GM15510 (cell line): ENCODE data around the gene ORM2.

Source experiments
- POLR2A ChIP-seq: IDR thresholded peaks from 3 replicates; pipeline ENCODE4 v1.6.1; 2011; ENCODE audit warnings: borderline replicate concordance; ENCODE audit not compliant: insufficient read length; ENCODE audit errors: extremely low read depth

The ORM2 gene

DNA sequence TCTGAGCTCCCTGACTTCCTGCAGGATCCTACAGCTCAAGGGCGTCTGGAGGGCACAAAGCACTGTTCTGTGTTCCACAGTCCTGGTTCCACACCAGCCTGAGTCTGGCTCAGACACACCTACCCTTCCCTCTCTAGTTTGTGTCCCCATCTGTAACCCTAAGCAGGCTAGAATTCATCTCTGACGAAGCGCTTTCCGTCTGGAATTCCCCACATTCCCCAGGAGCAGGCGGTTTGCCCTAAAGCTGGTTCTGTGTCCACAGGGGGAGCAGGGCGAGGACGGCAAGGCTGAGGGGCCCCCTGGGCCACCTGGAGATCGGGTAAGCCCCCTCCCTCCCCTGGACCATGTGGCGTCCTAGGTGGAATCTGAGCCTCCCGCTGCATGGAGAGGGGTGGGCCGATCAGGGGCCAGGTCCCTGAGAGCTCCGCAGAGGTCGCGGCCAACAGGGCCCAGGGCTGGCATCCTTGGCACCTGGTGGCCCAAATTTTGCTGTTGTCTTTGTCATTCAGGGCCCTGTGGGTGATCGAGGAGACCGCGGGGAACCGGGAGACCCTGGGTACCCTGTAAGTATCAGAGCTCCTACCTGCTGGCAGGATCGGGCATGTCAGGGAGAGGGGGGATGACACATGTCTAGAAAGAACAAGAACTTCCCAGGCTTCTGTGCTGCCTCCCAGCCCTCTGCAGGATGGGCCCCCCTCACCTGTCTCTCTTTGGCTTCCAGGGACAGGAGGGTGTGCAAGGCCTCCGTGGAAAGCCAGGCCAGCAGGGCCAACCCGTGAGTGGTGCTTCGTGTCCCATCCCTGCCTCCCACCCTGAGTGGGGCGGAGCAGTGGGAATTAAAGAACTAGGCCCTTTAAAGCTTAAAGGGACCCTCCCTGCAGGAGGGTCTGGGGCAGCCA is 41.2 kb upstream of the ORM2 start:
- TF ChIP-seq POLR2A: no peak

DNA sequence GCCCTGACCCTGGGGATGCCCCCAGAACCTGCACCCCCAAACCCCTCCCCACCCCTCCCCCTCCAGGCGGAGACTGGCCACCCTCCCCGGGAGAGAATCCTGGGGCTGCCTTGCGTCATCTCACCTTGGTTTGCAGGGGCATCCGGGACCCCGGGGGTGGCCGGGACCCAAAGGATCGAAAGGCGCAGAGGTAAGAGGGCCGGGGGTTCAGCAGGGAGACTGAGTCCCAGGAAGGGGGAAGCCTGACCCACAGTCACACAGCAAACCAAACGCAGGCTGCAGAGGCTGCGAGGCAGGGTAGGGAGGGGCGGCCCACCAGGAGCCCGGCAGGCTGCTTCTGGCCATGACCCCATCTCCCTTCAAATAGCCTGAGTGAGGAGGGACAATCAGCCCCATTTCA is 40.6 kb upstream of the ORM2 start:
- TF ChIP-seq POLR2A: no peak

DNA sequence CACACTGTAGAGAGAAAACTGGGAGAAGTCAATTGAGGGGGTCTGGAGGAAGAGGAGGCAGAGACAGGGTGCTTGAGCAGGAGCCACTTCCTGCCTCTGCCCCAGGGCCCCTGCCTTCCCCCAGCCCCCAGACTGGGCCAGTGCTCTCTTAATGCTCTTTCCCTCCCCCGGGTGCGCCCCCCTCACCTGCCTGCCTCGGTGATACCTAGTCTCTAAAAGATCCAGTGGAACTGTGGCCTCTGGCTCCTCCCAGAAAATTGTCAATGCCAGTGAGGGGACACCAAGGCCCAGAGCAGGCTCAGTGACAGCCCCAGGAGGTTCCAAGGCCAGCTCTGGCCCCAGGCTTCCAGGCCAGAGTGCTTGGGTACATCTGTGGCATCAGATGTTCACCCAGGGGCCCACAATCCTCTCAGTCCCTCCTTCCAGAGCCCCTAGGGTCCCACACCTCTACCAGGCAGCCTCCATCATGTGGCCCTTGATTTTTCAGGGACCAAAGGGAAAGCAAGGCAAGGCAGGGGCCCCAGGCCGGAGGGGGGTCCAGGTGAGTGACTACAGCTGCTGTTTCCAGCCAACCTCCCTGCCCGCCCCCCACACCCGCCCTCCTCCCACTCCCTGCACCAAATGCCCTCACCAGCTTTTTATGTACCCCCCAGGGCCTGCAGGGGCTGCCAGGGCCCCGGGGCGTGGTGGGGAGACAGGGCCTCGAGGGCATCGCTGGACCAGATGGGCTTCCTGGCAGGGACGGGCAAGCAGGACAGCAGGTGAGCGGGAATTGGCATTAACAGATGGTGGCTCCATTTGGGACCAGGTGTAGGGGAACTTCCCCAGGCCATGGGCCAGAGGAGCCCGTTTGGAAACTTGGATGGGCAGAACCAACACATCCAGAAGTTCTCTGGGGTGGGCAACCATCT is 39.8 kb upstream of the ORM2 start:
- no peak for TF ChIP-seq POLR2A

DNA sequence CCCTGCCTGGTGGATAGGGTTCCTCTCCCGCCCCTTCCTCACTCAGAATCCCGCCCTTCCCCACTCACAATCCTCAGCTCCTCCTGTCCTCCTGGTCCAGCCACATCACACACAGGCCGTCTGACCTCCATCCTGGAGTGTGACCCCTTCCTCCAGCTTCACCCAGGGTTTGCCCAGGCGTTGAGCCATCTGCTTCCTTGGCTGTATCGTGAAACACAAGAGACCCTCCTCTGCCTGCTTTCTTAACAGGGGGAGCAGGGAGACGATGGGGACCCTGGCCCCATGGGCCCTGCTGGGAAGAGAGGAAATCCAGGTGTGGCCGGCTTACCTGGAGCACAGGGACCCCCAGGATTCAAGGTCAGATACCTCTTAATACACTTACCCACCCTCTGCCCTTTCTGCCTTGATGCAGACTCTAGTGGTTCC is 39.1 kb upstream of the ORM2 start:
- TF ChIP-seq POLR2A: no peak

DNA sequence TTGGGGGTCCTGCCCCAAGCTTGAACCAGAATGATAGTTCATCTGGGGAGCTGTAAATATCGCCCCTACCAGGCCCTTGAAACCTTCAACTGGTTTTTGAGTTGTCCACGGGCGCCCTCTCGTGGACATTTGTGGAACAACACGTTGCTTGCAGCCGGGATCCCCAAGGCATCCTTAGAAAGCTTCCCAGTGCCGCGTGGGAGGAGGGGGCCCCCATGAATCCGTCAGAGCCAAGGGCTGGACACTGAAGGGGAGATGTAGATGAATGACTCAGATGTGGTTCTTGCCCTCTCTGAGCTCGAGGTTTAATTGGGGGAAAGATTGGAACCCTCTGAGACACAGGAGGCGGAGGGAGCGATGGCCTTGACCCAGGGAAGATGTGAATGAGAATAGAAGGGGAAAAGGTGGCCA is 38.6 kb upstream of the ORM2 start:
- TF ChIP-seq POLR2A: no peak

DNA sequence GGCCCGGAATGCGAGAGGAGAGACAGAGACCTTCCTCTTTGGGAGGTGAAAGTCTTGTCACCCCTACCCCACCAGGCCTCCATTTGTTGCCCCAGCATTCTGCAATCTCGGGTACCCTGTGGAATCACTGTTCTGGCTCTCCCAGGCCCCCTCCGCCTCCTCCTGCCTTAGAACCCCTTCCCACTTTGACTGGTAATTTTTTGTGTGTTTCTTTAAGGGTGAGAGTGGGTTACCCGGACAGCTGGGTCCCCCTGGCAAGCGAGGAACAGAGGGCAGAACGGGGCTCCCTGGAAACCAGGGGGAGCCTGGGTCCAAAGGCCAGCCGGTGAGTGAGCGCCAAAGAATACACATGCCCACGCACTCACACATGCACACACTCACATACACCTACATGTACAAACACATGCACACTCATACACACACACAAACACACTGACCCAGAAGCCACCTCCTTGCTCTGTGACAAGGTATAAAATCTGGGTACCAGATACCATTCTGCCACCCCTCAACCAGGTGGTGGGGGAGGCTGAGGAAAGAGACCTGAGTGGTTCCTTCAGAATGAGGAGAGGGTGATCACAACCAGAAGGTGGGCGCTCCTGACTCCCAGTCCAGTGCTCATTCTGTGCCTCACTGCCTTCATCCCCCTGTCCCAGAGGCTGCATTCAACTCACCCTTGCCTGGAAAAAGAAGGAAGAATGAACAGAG is 37.6 kb upstream of the ORM2 start:
- no peak for TF ChIP-seq POLR2A

DNA sequence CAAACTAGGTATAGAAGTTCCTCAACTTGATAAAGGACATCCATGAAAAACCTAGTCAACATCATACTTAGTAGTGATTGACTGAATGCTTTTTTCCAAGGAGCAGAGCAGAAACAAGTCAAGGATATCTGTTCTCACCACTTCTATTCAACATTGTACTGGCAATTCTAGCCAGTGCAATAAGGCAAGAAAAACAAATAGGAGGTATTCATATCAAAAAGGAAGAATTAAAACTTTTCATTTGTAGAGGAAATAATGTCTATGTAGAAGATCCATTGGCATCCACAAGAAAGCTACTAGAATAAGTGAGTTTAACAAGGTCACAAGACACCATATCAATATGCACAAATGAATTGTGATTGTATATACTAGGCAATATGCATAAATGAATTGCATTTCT is 35.0 kb upstream of the ORM2 start:
- TF ChIP-seq POLR2A: no peak

DNA sequence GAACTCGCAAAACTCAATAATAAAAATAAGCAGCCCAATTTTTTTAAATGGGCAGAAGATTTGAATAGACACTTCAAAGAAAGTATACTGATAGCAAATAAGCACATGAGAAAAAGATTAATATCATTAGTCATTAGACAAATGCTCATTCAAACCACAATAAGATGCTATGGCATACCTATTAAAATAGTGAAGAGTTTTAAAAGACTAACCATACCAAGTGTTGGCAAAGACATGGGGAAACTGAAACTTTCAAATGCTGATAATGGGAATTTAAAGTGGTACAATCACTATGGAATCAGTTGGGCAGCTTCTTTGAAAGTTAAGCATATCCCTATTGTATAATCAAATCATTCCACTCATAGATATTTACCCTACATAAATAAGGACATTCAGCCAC is 33.3 kb upstream of the ORM2 start:
- TF ChIP-seq POLR2A: no peak

DNA sequence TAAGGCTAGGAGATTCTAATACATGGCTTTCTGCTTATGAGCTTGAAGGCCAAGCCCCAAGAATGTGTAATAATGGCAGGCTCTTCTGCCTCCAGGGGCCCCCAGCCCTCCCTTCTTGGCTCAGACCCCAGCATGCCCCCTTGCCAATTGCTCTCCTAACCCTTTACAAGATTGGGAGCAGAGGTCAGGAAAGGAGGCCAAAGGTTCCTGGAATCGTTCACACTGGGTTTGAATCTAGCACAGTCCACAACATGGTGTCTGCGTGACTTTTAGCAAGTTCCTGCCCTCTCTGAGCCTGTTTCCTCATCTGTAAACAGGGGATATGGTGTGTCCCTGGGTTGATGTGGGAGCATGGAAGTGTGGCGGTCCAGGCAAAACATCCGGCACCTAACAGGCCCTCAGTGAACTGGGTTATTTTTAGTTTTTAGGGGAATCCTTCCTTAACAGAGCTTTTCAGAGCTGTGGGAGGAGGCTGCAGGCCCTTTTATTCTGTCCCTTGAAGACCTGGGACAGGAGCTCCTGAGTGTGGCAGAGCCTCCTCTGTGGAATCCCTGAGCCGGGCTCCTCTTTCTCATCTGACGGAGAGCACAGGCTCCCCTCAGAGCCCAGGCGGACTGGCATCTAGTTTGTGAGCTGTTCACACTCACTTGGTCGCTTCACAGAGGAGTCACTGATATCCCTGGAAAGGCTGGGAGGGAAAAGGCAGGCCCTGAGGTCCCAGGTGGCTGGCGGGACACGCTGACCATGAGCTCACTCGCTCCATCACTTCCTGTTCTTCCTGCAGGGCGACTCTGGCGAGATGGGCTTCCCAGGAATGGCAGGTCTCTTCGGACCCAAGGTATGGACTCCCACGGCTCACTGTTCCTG is 30.1 kb upstream of the ORM2 start:
- TF ChIP-seq POLR2A: no peak

DNA sequence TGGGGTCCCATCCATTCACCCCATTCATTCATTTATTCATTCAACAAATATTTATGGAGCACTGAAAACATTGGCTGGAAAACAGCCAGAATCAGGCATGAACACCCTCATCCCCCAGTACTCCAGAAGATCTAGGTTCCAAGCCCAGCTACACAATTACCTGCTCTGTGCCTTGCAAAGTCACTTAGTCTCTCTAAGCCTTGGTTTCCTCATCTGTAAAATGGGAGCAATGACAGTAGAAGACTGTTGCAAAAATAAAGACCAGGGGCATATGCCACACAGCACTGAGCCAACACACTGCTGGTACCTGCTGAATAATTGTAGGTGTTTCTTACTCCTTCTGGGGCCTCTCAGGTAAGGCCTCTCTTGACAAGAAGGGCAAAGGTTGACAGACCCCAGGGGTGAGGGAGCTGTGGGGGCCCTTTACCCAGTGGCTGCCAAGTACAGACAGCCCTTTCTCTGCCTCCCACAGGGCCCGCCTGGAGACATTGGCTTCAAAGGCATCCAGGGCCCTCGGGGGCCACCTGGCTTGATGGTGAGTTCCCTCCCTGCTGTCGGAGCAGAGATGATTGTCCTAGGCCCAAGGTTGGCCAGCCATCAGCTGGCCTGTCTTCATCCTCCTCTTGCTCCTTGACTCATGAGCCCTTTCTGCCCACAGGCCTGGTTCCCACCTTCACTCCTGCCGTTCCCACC is 29.4 kb upstream of the ORM2 start:
- TF ChIP-seq POLR2A: no peak

DNA sequence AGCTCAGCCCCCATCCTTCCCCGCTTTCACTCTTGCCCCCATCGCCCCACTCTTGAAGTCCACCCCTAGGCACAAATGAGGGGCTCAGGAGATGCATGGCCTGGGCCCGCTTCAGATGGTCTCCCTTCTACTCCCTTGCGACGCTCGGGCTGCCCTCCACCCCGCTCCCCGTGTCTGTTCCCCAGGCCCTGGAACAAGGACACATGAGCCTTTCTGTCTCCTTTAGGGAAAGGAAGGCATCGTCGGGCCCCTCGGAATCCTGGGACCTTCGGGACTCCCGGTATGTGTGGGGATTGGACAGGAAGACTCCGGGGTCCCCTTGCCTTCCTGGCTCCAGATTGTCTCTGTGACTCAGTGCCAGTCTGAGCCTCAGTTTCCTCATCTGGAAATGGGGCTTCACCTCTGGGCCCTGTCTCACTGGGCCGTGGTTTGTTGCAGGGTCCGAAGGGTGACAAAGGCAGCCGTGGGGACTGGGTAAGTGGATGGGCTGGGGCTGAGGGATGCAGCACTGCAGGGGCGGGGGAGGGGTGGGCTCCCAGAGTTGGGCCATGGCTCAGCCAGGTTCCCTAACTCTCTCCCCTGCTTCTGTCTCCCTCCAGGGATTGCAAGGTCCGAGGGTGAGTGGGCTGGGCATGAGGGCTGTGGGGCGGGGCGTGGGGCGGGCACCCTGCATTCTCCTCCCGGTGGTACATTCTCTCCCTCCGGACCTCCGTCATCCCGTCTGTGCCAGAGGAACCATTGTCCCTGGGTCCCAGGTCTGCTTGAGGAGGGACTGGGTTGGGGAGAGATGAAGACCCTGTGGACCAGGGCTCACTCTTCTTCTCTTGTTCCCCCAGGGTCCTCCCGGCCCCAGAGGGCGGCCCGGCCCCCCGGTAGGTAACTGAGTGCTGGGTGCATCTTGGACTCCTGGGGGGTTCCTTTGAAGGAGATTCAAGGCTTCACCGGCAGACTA is 28.5 kb upstream of the ORM2 start:
- TF ChIP-seq POLR2A: no peak

DNA sequence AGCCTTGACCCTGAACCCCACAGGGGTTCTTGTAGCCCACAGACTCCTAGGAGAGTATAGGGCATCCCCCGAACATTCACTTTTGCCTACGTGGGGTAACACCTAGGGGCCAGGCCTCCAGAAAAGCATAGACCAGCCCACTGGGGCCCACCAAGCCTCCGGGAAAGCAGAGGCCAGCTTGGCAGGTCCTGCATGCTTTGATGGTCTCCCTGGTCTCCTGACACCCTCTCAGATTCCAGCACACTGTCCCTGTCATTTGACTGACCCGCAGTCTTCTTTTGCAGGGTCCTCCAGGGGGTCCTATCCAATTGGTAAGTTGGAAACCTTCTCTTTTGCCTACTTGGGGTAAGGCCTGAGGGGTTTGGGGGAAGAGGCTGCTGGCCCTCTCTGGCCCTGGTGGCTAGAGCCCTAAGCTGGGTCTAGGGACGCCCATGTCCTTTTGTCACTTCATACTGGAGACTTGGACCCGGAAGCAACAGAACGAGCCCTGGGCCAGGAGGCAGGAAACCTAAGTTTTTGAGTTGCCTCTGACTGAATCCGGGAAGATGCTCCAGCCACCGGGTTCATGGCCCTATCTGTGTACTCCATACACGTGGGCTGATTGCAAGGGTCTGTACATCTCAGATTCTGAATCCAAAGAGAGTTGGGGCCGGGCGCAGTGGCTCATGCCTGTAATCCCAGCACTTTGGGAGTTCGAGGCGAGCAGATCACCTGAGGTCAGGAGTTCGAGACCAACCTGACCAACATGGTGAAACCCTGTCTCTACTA is 27.7 kb upstream of the ORM2 start:
- TF ChIP-seq POLR2A: no peak
